Suprapubic skin (tissue), 4 donors: Measurements from ENCODE around the gene TAS2R5. TPM values are rescaled to one million over a fixed set of nuclear protein-coding genes. Genes with fewer than 3 reads are reported as not detected.
"Not testable (repeated sequence)": the region's sequence is repeated elsewhere in the genome, so short reads cannot be mapped to it uniquely, and the experiment has no call there.

ENCODE experiments used
- DNase-seq, 2 donors: peaks; one replicate each; pipeline ENCODE4 v3.0.0-alpha.2; 2019; ENCODE audit warnings: low spot score in 2 of 2
- H3K27ac ChIP-seq: fragments of 200-600 bp; sonication (generic); one replicate; pipeline ENCODE4 v1.5.1; 2019
- H3K27me3 ChIP-seq: fragments of 200-600 bp; sonication (generic); one replicate; pipeline ENCODE4 v1.5.1; 2019
- H3K36me3 ChIP-seq: fragments of 200-600 bp; sonication (generic); one replicate; pipeline ENCODE4 v1.5.1; 2019
- H3K4me1 ChIP-seq: fragments of 200-600 bp; sonication (generic); one replicate; pipeline ENCODE4 v1.5.1; 2019
- H3K4me3 ChIP-seq: fragments of 200-600 bp; sonication (generic); one replicate; pipeline ENCODE4 v1.5.1; 2019; ENCODE audit warnings: mild to moderate bottlenecking
- H3K9me3 ChIP-seq: fragments of 200-600 bp; sonication (generic); one replicate; pipeline ENCODE4 v1.5.1; 2019
- CTCF ChIP-seq, 2 donors: fragments of 200-600 bp in 1 of 2; fragments of 450-650 bp in 1 of 2; sonication (generic) in 1 of 2; IDR thresholded peaks; one replicate each; pipeline ENCODE4 v1.5.1; 2016 to 2019; ENCODE audit warnings: antibody characterized with exemption in 2 of 2, mild to moderate bottlenecking in 1 of 2, moderate library complexity in 1 of 2
- EP300 ChIP-seq: sonication (generic); formaldehyde crosslinking; IDR thresholded peaks from one replicate; pipeline ENCODE4 v1.6.1; 2017; ENCODE audit warnings: antibody characterized with exemption
- POLR2A ChIP-seq, 2 donors: fragments of 450-650 bp; IDR thresholded peaks; one replicate each; pipeline ENCODE4 v1.6.1; 2017; ENCODE audit warnings: antibody characterized with exemption in 2 of 2, mild to moderate bottlenecking in 2 of 2, moderate library complexity in 2 of 2
- POLR2AphosphoS5 ChIP-seq, 3 donors: sonication (generic); formaldehyde crosslinking; IDR thresholded peaks; one replicate each; pipeline ENCODE4 v1.6.1; 2017; ENCODE audit warnings: antibody characterized with exemption in 3 of 3
- WGBS: methylation state at CpG from one replicate; pipeline ENCODE4 v1.1.5; 2018; 5-methylcytosine and 5-hydroxymethylcytosine counted together
- total RNA-seq, 4 donors: library from RNA; depleted of rRNA; stranded (reverse); fragments of >200 nt; gene quantifications; one replicate each; pipeline ENCODE4 v1.1.0, GENCODE V29; 2016

Gene TAS2R5
- total RNA-seq, 4 donors from 2014 or later, result 1.1 to 11.3 (median 3.9) TPM

GRCh38 chr7:141788296-141788695 is 1.7 kb upstream of the TAS2R5 start:
- no peaks in the 10 kb centered on the region for H3K9me3 ChIP-seq
- peaks cover 22% of the 10 kb centered on the region for H3K36me3 ChIP-seq
- WGBS, result 92% methylated on average over 2 of the region's 2 CpGs
- no peak overlapping the region for H3K27ac ChIP-seq
- H3K27me3 ChIP-seq, result no peaks in the 10 kb centered on the region
- TF ChIP-seq EP300, result no peak
- TF ChIP-seq POLR2A (IDR thresholded peaks at IDR 0.05), result no peak
- no peak for TF ChIP-seq POLR2AphosphoS5 (IDR thresholded peaks at IDR 0.05)
- TF ChIP-seq CTCF (IDR thresholded peaks at IDR 0.05), result no peak
- no peak overlapping the region for H3K4me3 ChIP-seq
- no peak for DNase-seq
- H3K4me1 ChIP-seq, result peaks cover 4% of the 10 kb centered on the region

GRCh38 chr7:141792526-141792925 is 2.5 kb downstream of the TAS2R5 start:
- Histone ChIP-seq H3K36me3 (peaks cover 21% of the 10 kb centered on the region), H3K9me3 (no peaks in the 10 kb centered on the region), H3K27me3 (no peaks in the 10 kb centered on the region), H3K4me3 (no peak overlapping the region), H3K4me1 (peaks cover 4% of the 10 kb centered on the region), H3K27ac (no peak overlapping the region)
- DNase-seq, result no peak
- no peak for TF ChIP-seq EP300
- TF ChIP-seq CTCF (IDR thresholded peaks at IDR 0.05), result no peak
- TF ChIP-seq POLR2AphosphoS5 (IDR thresholded peaks at IDR 0.05), result no peak
- no peak for TF ChIP-seq POLR2A (IDR thresholded peaks at IDR 0.05)
- WGBS, result 83% methylated on average over 2 of the region's 2 CpGs

GRCh38 chr7:141820067-141820466 is 30.1 kb downstream of the TAS2R5 start:
- no peak overlapping the region for H3K27ac ChIP-seq
- peaks cover 32% of the 10 kb centered on the region for H3K9me3 ChIP-seq
- no peaks in the 10 kb centered on the region for H3K27me3 ChIP-seq
- no peak for TF ChIP-seq EP300
- TF ChIP-seq CTCF (IDR thresholded peaks at IDR 0.05), result no peak
- no peak for TF ChIP-seq POLR2AphosphoS5 (IDR thresholded peaks at IDR 0.05)
- H3K4me1 ChIP-seq, result no peaks in the 10 kb centered on the region
- H3K4me3 ChIP-seq, result no peak overlapping the region
- no peak for DNase-seq
- 95% methylated on average over 1 of the region's 1 CpG for WGBS
- H3K36me3 ChIP-seq, result no peaks in the 10 kb centered on the region

GRCh38 chr7:141822432-141822831 is 32.4 kb downstream of the TAS2R5 start:
- peaks cover 32% of the 10 kb centered on the region for H3K9me3 ChIP-seq
- not testable (repeated sequence) for H3K36me3 ChIP-seq, H3K4me1 ChIP-seq, H3K27me3 ChIP-seq, DNase-seq, H3K4me3 ChIP-seq, H3K27ac ChIP-seq

- H3K9me3 ChIP-seq, result no peaks in the 10 kb centered on the region
- no peak for DNase-seq
- H3K27me3 ChIP-seq, result no peaks in the 10 kb centered on the region
- H3K4me1 ChIP-seq, result no peaks in the 10 kb centered on the region
- TF ChIP-seq CTCF (IDR thresholded peaks at IDR 0.05), result no peak
- TF ChIP-seq EP300, result no peak
- TF ChIP-seq POLR2A (IDR thresholded peaks at IDR 0.05), result no peak
- no peak for TF ChIP-seq POLR2AphosphoS5 (IDR thresholded peaks at IDR 0.05)
- H3K36me3 ChIP-seq, result no peaks in the 10 kb centered on the region
- no peak overlapping the region for H3K4me3 ChIP-seq
- H3K27ac ChIP-seq, result no peak overlapping the region
- WGBS, result 86% methylated on average over 5 of the region's 5 CpGs
Measured at GRCh38 chr7:141837683-141838082, 47.7 kb downstream of the TAS2R5 start.

- TF ChIP-seq POLR2AphosphoS5 (IDR thresholded peaks at IDR 0.05), result no peak
- no peak for TF ChIP-seq EP300
- TF ChIP-seq POLR2A (IDR thresholded peaks at IDR 0.05), result no peak
- no peak for TF ChIP-seq CTCF (IDR thresholded peaks at IDR 0.05)
- Histone ChIP-seq H3K9me3 (no peaks in the 10 kb centered on the region), H3K4me3 (no peak overlapping the region), H3K4me1 (no peaks in the 10 kb centered on the region), H3K36me3 (no peaks in the 10 kb centered on the region), H3K27ac (no peak overlapping the region), H3K27me3 (no peaks in the 10 kb centered on the region)
- 83% methylated on average over 1 of the region's 1 CpG for WGBS
- no peak for DNase-seq
Measured at GRCh38 chr7:141838581-141838980, 48.6 kb downstream of the TAS2R5 start.
